Measurements from ENCODE around the gene PCBP4.

- TF ChIP-seq POLR2A (IDR thresholded peaks at IDR 0.05; ENCODE audit: low read depth, low read length), result peak; percentile 40; the same call in 1 of the 2 replicates
- 0 out of 2 replicates have a peak, but pooled peaks have one; percentile 41 for TF ChIP-seq POLR2AphosphoS5 (IDR thresholded peaks at IDR 0.05; ENCODE audit: low read depth, low read length)
- no peak for TF ChIP-seq TAF1 (IDR thresholded peaks at IDR 0.05; ENCODE audit: borderline replicate concordance, low read depth, low read length)
These were observed 27.3 kb upstream of the PCBP4 start for GRCh38 chr3:51994530-51994929.
